ENCODE data around the gene FAF1.
A peak's percentile ranks its signal among the peaks of the same experiment; 100 is the strongest.

The FAF1 gene

DNA sequence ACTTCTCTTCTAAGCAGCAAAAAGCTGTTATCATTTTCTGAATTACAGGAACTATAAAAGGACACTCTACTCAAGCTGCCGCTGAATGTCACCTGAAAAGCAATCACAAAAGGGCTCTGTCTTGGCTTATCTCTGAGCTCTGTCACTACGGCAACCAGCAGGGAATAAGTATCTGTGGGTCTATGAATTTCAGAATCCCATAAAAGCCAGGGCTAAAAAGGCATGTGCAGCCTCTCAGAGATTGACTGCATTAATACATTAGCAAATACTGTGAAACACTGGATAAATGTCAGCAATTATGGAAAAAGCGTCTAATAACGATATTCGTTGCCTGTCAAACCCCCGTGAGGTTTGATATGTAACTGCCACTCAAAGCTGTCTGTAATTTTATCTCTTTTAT is 326.6 kb downstream of the FAF1 start:
- TF ChIP-seq FOXM1 (IDR thresholded peaks at IDR 0.05; ENCODE audit: borderline replicate concordance, low read depth) (no peak), CEBPB (IDR thresholded peaks at IDR 0.05) (no peak), NFIC (IDR thresholded peaks at IDR 0.05) (no peak), TCF12 (IDR thresholded peaks at IDR 0.05; ENCODE audit: low read depth) (no peak), ZBTB7A (IDR thresholded peaks at IDR 0.05; ENCODE audit: low read depth) (no peak), CREB1 (IDR thresholded peaks at IDR 0.05; ENCODE audit: low read depth) (no peak), TAF1 (IDR thresholded peaks at IDR 0.05; ENCODE audit: low read depth) (no peak), YY1 (IDR thresholded peaks at IDR 0.05; ENCODE audit: low read depth) (no peak), EP300 (IDR thresholded peaks at IDR 0.05; ENCODE audit: borderline replicate concordance) (no peak), TEAD4 (IDR thresholded peaks at IDR 0.05) (no peak), REST (IDR thresholded peaks at IDR 0.05; ENCODE audit: low read depth) (no peak), EGR1 (IDR thresholded peaks at IDR 0.05) (no peak), RAD21 (IDR thresholded peaks at IDR 0.05; ENCODE audit: low read depth) (no peak), MAX (IDR thresholded peaks at IDR 0.05) (no peak)
- TF ChIP-seq, protein P1, sequence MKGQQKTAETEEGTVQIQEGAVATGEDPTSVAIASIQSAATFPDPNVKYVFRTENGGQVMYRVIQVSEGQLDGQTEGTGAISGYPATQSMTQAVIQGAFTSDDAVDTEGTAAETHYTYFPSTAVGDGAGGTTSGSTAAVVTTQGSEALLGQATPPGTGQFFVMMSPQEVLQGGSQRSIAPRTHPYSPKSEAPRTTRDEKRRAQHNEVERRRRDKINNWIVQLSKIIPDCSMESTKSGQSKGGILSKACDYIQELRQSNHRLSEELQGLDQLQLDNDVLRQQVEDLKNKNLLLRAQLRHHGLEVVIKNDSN (IDR thresholded peaks at IDR 0.05), result no peak

- TF ChIP-seq EGR1 (IDR thresholded peaks at IDR 0.05) (no peak), REST (IDR thresholded peaks at IDR 0.05; ENCODE audit: low read depth) (no peak), CREB1 (IDR thresholded peaks at IDR 0.05; ENCODE audit: low read depth) (no peak), CEBPB (IDR thresholded peaks at IDR 0.05) (no peak), TCF12 (IDR thresholded peaks at IDR 0.05; ENCODE audit: low read depth) (no peak), TEAD4 (IDR thresholded peaks at IDR 0.05) (no peak), MAX (IDR thresholded peaks at IDR 0.05) (no peak), TAF1 (IDR thresholded peaks at IDR 0.05; ENCODE audit: low read depth) (no peak), EP300 (IDR thresholded peaks at IDR 0.05; ENCODE audit: borderline replicate concordance) (no peak), FOXM1 (IDR thresholded peaks at IDR 0.05; ENCODE audit: borderline replicate concordance, low read depth) (no peak), RAD21 (IDR thresholded peaks at IDR 0.05; ENCODE audit: low read depth) (no peak), NFIC (IDR thresholded peaks at IDR 0.05) (no peak), ZBTB7A (IDR thresholded peaks at IDR 0.05; ENCODE audit: low read depth) (no peak)
- TF ChIP-seq, protein P1 (IDR thresholded peaks at IDR 0.05), result no peak
Observed at GRCh38 chr1:50631161-50631560, 328.9 kb downstream of the FAF1 start.

- TF ChIP-seq NFIC (IDR thresholded peaks at IDR 0.05), result no peak
- TF ChIP-seq TEAD4 (IDR thresholded peaks at IDR 0.05), result no peak
- no peak for TF ChIP-seq MAX (IDR thresholded peaks at IDR 0.05)
- no peak for TF ChIP-seq RAD21 (IDR thresholded peaks at IDR 0.05; ENCODE audit: low read depth)
- no peak for TF ChIP-seq TAF1 (IDR thresholded peaks at IDR 0.05; ENCODE audit: low read depth)
- no peak for TF ChIP-seq ZBTB7A (IDR thresholded peaks at IDR 0.05; ENCODE audit: low read depth)
- no peak for TF ChIP-seq CREB1 (IDR thresholded peaks at IDR 0.05; ENCODE audit: low read depth)
- no peak for TF ChIP-seq EP300 (IDR thresholded peaks at IDR 0.05; ENCODE audit: borderline replicate concordance)
- no peak for TF ChIP-seq CEBPB (IDR thresholded peaks at IDR 0.05)
- no peak for TF ChIP-seq FOXM1 (IDR thresholded peaks at IDR 0.05; ENCODE audit: borderline replicate concordance, low read depth)
Observed at GRCh38 chr1:50622259-50622658, 337.8 kb downstream of the FAF1 start.

DNA sequence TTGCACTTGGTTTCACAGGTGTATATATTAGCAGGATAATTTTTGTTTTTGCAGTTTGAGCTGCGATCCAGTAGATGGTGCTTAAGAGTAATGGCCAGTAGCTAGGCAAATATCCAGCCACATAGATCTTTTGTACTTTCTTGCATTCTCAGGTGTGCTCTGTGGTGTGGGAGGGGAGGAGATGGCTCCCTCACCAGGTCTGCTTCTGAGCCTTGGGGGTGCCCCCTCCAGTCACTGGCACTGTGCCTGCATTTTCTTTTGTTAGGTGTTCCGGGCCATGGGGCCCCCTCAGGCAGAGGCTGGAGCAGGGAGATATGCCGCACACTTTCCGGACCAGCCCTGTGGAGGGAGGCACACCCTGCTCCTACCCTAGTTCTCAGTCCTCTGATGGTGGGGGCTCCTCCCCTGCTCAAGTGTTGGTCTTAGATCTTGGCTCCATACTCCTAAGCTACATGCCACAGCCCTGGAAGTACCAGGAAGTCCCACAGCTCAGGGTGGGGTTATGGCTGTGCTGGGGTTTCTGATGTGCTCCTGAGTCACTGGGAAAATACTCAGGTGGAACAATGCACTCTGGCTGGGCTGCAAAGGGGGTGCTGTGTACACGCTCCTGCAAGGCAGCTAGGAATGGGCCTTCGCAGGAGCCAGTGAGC is 339.3 kb downstream of the FAF1 start:
- TF ChIP-seq TEAD4 (IDR thresholded peaks at IDR 0.05) (peak; percentile 43), MAX (IDR thresholded peaks at IDR 0.05) (no peak), RAD21 (IDR thresholded peaks at IDR 0.05; ENCODE audit: low read depth) (peak; percentile 69), CEBPB (IDR thresholded peaks at IDR 0.05) (no peak), CREB1 (IDR thresholded peaks at IDR 0.05; ENCODE audit: low read depth) (no peak), TAF1 (IDR thresholded peaks at IDR 0.05; ENCODE audit: low read depth) (no peak), EP300 (IDR thresholded peaks at IDR 0.05; ENCODE audit: borderline replicate concordance) (peak; percentile 42; the same call in 1 of the 2 replicates), NFIC (IDR thresholded peaks at IDR 0.05) (peak; percentile 77)
- TF ChIP-seq, protein P1 (IDR thresholded peaks at IDR 0.05), result no peak; the same call in 1 of the 2 replicates
